IPS-18a (cell line): ENCODE data around the gene PAGE2.
"Not testable (repeated sequence)": the region's sequence is repeated elsewhere in the genome, so short reads cannot be mapped to it uniquely, and the experiment has no call there.

Experiments used
- H3K27ac ChIP-seq: one replicate; pipeline ENCODE4 v1.5.1; 2013; ENCODE audit warnings: low read length
- H3K27me3 ChIP-seq: one replicate; pipeline ENCODE4 v1.6.1; 2013; ENCODE audit warnings: mild to moderate bottlenecking, low read length; ENCODE audit not compliant: control insufficient read depth, insufficient read depth
- H3K36me3 ChIP-seq: one replicate; pipeline ENCODE4 v1.6.1; 2013; ENCODE audit warnings: low read depth, low read length; ENCODE audit not compliant: control insufficient read depth
- H3K4me1 ChIP-seq: one replicate; pipeline ENCODE4 v1.6.1; 2013; ENCODE audit warnings: low read depth, low read length; ENCODE audit not compliant: control insufficient read depth
- H3K4me3 ChIP-seq: one replicate; pipeline ENCODE4 v1.5.1; 2013; ENCODE audit warnings: low read length
- H3K9ac ChIP-seq: one replicate; pipeline ENCODE4 v1.6.1; 2013; ENCODE audit warnings: mild to moderate bottlenecking, low read length, moderate library complexity
- H3K9me3 ChIP-seq: one replicate; pipeline ENCODE4 v1.6.1; 2013; ENCODE audit warnings: low read depth, low read length; ENCODE audit not compliant: control insufficient read depth

The PAGE2 gene

DNA sequence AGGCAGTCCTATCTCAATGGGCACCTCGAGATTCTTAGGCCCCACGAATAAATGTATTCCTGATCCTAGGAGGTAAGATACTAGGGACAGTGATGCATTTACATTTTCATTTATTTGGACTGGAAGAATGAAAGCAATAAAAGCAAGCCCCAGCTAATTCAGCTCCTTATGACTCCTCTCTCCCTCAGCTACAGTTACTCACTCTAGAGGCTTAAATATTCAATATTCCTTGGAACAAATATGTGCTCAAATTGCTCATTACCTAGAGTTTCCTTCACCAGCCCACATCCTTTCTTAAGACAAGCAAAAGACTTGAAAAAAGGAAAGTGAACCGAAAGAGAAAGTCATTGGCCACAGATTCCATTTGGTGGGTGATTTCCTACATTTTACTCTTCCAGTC, 13.9 kb downstream of the PAGE2 start:
- H3K4me1 ChIP-seq, result no peaks in the 10 kb centered on the region
- no peak overlapping the region for H3K4me3 ChIP-seq
- no peak overlapping the region for H3K27ac ChIP-seq
- no peaks in the 10 kb centered on the region for H3K36me3 ChIP-seq
- H3K9me3 ChIP-seq, result peaks cover 16% of the 10 kb centered on the region
- no peaks in the 10 kb centered on the region for H3K27me3 ChIP-seq
- H3K9ac ChIP-seq, result no peak overlapping the region

DNA sequence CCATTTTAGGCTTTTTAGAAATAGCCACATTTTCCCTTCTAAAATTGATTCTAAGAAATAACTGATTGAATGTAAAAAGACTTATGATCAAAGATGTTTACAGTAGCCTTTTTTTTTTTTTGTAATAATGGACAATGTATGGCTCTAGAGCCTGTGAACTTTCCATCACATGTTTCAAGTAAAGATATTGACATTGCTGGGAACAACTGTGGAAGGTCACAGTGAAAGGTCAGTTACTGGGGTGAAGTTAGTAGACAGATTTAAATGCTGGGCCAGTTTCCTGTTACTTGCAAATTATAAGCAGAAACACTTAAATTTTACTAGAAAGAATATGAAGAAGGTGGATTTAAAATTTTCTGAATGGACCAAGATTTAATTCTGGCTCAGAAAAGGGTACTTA, 18.4 kb downstream of the PAGE2 start:
- Histone ChIP-seq H3K27ac (no peak overlapping the region), H3K4me3 (no peak overlapping the region), H3K36me3 (no peaks in the 10 kb centered on the region)

GRCh38 chrX:55107911-55108310, 19.1 kb downstream of the PAGE2 start:
- Histone ChIP-seq H3K36me3 (no peaks in the 10 kb centered on the region), H3K4me1 (no peaks in the 10 kb centered on the region), H3K9ac (no peak overlapping the region), H3K9me3 (peaks cover 20% of the 10 kb centered on the region), H3K27ac (no peak overlapping the region), H3K4me3 (no peak overlapping the region), H3K27me3 (no peaks in the 10 kb centered on the region)

More for the DNA sequence above, 18.4 kb downstream of the PAGE2 start:
- H3K27me3 ChIP-seq, result no peaks in the 10 kb centered on the region
- H3K4me1 ChIP-seq, result no peaks in the 10 kb centered on the region
- peaks cover 20% of the 10 kb centered on the region for H3K9me3 ChIP-seq
- H3K9ac ChIP-seq, result no peak overlapping the region

GRCh38 chrX:55109306-55109705, 20.5 kb downstream of the PAGE2 start:
- Histone ChIP-seq H3K27me3 (no peaks in the 10 kb centered on the region), H3K9me3 (peaks cover 21% of the 10 kb centered on the region), H3K9ac (no peak overlapping the region), H3K4me1 (no peaks in the 10 kb centered on the region), H3K27ac (no peak overlapping the region), H3K4me3 (no peak overlapping the region), H3K36me3 (no peaks in the 10 kb centered on the region)

DNA sequence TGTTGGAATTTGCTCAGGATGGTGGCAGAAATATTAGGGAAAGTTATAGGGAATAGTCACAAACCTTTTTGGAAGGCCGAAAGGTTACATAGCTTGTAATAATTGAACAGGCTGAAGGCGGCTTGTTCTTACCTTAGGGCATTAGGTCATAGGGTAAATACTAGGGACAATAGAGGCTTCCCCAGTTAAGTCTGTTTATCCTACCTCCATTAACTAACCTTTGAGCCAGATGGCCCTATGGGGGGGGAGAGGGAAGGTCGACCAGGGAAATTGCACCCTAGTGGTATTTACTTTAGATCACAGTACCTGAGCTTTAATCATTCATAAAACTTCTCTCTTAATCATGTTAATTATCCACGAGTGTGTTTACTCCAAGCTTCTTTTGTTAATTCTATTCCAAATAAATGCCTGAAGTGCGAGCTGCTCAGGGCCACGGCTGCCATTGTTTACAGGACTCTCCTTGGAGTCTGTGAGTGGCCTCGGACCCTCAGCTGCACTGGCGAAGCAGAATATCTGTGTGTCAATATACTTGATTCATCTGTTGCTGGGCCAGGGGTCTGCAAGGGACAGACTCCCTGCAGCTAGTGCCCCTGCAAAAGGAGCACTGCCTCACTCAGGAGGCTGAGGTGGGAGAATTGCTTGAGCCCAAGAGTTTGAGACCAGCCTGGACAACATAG, 22.9 kb downstream of the PAGE2 start:
- Histone ChIP-seq H3K9ac (no peak overlapping the region), H3K4me3 (no peak overlapping the region), H3K27me3 (no peaks in the 10 kb centered on the region), H3K36me3 (no peaks in the 10 kb centered on the region), H3K9me3 (peaks cover 19% of the 10 kb centered on the region), H3K27ac (no peak overlapping the region), H3K4me1 (no peaks in the 10 kb centered on the region)

- H3K9me3 ChIP-seq, result peaks cover 13% of the 10 kb centered on the region
- H3K27me3 ChIP-seq, H3K4me1 ChIP-seq, H3K4me3 ChIP-seq, H3K9ac ChIP-seq, H3K36me3 ChIP-seq, H3K27ac ChIP-seq: not testable (repeated sequence)
Observed at GRCh38 chrX:55116589-55116988, 27.8 kb downstream of the PAGE2 start.

- Histone ChIP-seq H3K9me3 (peaks cover 6% of the 10 kb centered on the region), H3K4me3 (no peak overlapping the region), H3K9ac (no peak overlapping the region), H3K4me1 (no peaks in the 10 kb centered on the region), H3K27me3 (no peaks in the 10 kb centered on the region), H3K36me3 (no peaks in the 10 kb centered on the region), H3K27ac (no peak overlapping the region)
Observed at GRCh38 chrX:55118574-55118973, 29.8 kb downstream of the PAGE2 start.

DNA sequence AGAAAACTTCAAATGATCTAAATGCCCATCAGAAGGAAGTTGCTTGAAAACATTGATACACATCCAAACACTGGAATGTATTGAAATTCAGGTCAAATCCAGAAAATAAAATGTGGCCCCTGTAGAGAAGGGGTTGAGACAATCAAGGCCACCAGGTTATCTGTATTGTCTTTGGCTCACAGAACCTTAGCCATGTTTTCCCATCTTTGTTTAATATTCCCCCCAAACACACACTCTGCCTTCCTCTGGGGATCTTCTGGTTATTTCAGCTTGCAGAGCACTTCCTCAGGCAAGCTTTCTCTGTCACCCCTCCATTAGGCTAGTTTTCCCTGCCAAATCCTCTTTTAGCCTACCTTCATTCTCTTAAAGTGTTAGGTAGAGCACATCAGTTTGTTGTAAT, 30.5 kb downstream of the PAGE2 start:
- no peak overlapping the region for H3K9ac ChIP-seq
- peaks cover 6% of the 10 kb centered on the region for H3K9me3 ChIP-seq
- H3K4me3 ChIP-seq, result no peak overlapping the region
- H3K4me1 ChIP-seq, result no peaks in the 10 kb centered on the region
- H3K27ac ChIP-seq, result no peak overlapping the region
- no peaks in the 10 kb centered on the region for H3K27me3 ChIP-seq
- no peaks in the 10 kb centered on the region for H3K36me3 ChIP-seq

- H3K27ac ChIP-seq, result no peak overlapping the region
- H3K9me3 ChIP-seq, result peaks cover 6% of the 10 kb centered on the region
- H3K9ac ChIP-seq, result no peak overlapping the region
- no peaks in the 10 kb centered on the region for H3K4me1 ChIP-seq
- H3K4me3 ChIP-seq, result no peak overlapping the region
- H3K27me3 ChIP-seq, result no peaks in the 10 kb centered on the region
- H3K36me3 ChIP-seq, result no peaks in the 10 kb centered on the region
Observed at GRCh38 chrX:55119712-55120111, 30.9 kb downstream of the PAGE2 start.

GRCh38 chrX:55120761-55121358, 32.0 kb downstream of the PAGE2 start:
- no peak overlapping the region for H3K27ac ChIP-seq

DNA sequence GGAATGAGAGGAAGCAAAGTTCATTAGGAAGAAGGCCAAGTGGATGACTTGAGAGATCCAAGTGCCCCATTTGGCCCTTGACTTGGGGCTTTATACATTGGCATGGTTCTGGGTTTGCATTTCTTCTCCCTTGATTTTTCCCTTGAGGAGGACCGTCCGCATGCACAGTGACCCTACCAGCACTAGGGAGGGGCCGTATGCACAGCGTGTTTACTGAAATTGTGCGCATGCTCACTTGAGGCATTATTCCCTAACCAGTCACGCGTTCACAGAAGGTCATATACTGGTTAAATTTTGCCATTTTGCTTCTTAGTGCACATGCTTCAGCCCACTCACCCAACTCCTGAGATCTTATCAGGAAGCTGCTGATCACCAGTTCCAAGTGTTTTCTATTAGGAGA, 35.1 kb downstream of the PAGE2 start:
- Histone ChIP-seq H3K9ac (no peak overlapping the region), H3K4me1 (no peaks in the 10 kb centered on the region), H3K9me3 (peaks cover 19% of the 10 kb centered on the region), H3K4me3 (no peak overlapping the region), H3K36me3 (no peaks in the 10 kb centered on the region), H3K27ac (no peak overlapping the region), H3K27me3 (no peaks in the 10 kb centered on the region)

More at GRCh38 chrX:55120761-55121358, 32.0 kb downstream of the PAGE2 start:
- Histone ChIP-seq H3K9me3 (peaks cover 6% of the 10 kb centered on the region), H3K36me3 (no peaks in the 10 kb centered on the region), H3K4me1 (no peaks in the 10 kb centered on the region), H3K4me3 (no peak overlapping the region), H3K27me3 (no peaks in the 10 kb centered on the region), H3K9ac (no peak overlapping the region)

DNA sequence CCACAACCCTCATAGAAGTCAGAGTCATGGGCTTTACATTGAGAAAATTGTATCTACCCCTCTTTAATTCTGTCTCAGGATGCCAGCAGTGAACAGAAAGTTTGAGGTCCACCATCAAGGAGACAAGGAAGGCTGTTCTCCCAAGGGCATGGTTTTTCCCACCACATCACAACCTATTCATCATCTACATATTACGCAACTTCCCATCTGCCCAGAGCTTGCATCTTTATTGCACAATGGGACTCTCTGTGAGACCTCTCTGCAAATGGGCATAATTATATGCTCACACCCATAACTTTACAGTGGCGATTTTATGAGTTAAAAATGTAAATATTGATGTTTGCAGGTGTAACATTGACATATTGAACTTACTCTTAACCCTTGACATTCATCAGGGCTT, 38.9 kb downstream of the PAGE2 start:
- Histone ChIP-seq H3K9me3 (peaks cover 28% of the 10 kb centered on the region), H3K9ac (no peak overlapping the region), H3K36me3 (no peaks in the 10 kb centered on the region), H3K4me3 (no peak overlapping the region), H3K27me3 (no peaks in the 10 kb centered on the region), H3K4me1 (no peaks in the 10 kb centered on the region), H3K27ac (no peak overlapping the region)
